SK-N-SH treated with all-trans-retinoic acid at 6 μM for 48 hours (cell line): ENCODE data around the gene LORICRIN.

Experiments used
- CSRNP3 ChIP-seq: fragments of 250-450 bp; sonication (Bioruptor Pico); IDR thresholded peaks from 2 replicates; pipeline ENCODE4 v1.5.1; 2021; ENCODE audit warnings: mild to moderate bottlenecking, moderate library complexity
- ESRRG ChIP-seq: fragments of 250-450 bp; sonication (Bioruptor Pico); IDR thresholded peaks from 2 replicates; pipeline ENCODE4 v1.6.1; 2021; ENCODE audit warnings: mild to moderate bottlenecking
- PATZ1 ChIP-seq: fragments of 250-450 bp; sonication (Bioruptor Pico); IDR thresholded peaks from 2 replicates; pipeline ENCODE4 v1.8.0; 2020; ENCODE audit warnings: mild to moderate bottlenecking, moderate library complexity, borderline replicate concordance
- PPARA ChIP-seq: fragments of 250-450 bp; sonication (Bioruptor Pico); IDR thresholded peaks from 2 replicates; pipeline ENCODE4 v1.5.0; 2020; ENCODE audit warnings: mild to moderate bottlenecking, borderline replicate concordance
- TCF4 ChIP-seq: fragments of 250-450 bp; sonication (Bioruptor Pico); IDR thresholded peaks from 2 replicates; pipeline ENCODE4 v1.8.0; 2021; ENCODE audit warnings: mild to moderate bottlenecking, moderate library complexity, borderline replicate concordance
- TOX ChIP-seq: fragments of 250-450 bp; sonication (Bioruptor Pico); IDR thresholded peaks from 2 replicates; pipeline ENCODE4 v1.8.0; 2021; ENCODE audit warnings: mild to moderate bottlenecking, moderate library complexity, borderline replicate concordance
- ZFP3 ChIP-seq: fragments of 250-450 bp; sonication (Bioruptor Pico); IDR thresholded peaks from 2 replicates; pipeline ENCODE4 v1.5.0; 2020; ENCODE audit warnings: mild to moderate bottlenecking, moderate library complexity
- ZFP30 ChIP-seq: fragments of 450-650 bp; formaldehyde crosslinking; IDR thresholded peaks from 2 replicates; pipeline ENCODE4 v1.5.0; 2022; ENCODE audit warnings: mild to moderate bottlenecking, moderate library complexity
- ZNF565 ChIP-seq: fragments of 450-650 bp; formaldehyde crosslinking; conservative IDR thresholded peaks from 2 replicates; pipeline ENCODE4 v1.5.0; 2020; ENCODE audit warnings: low read depth, mild to moderate bottlenecking, moderate library complexity
- ZNF8 ChIP-seq: fragments of 450-650 bp; formaldehyde crosslinking; IDR thresholded peaks from 2 replicates; pipeline ENCODE4 v1.5.0; 2020; ENCODE audit warnings: mild to moderate bottlenecking, moderate library complexity

- TF ChIP-seq ZFP3 (CRISPR knock-in tag) (no peak), CSRNP3 (CRISPR knock-in tag) (no peak), PATZ1 (no peak), ZNF565 (CRISPR knock-in tag) (no peak), ZFP30 (no peak), ZNF8 (CRISPR knock-in tag) (no peak), TCF4 (no peak), ESRRG (CRISPR knock-in tag) (no peak), TOX (CRISPR knock-in tag) (no peak), PPARA (no peak)
Observed at GRCh38 chr1:153220606-153221303, 38.7 kb upstream of the LORICRIN start.
